ENCODE data around the gene ATP6AP1.
"Not testable (repeated sequence)": the region's sequence is repeated elsewhere in the genome, so short reads cannot be mapped to it uniquely, and the experiment has no call there.

The ATP6AP1 gene

GRCh38 chrX:154428176-154429171 lies at the start of gene ATP6AP1:
Gene ATP6AP1 (plus strand): TSS chrX:154428677. CDS start chrX:154428693, 16 bp downstream.
- DNase-seq: peak; percentile 89

GRCh38 chrX:154378799-154379568 lies 49.5 kb upstream of the ATP6AP1 start, which contains the start of gene EMD:
Gene EMD (plus strand): TSS chrX:154379295. CDS start chrX:154379485, 190 bp downstream.
- peak; percentile 96 for DNase-seq

- DNase-seq: no peak
Measured at GRCh38 chrX:154379569-154379951, 48.9 kb upstream of the ATP6AP1 start.

- no peak for DNase-seq
Measured at GRCh38 chrX:154380153-154380552, 48.3 kb upstream of the ATP6AP1 start.

- no peak for DNase-seq
Measured at GRCh38 chrX:154380787-154381186, 47.7 kb upstream of the ATP6AP1 start.

GRCh38 chrX:154381271-154381670 lies 47.2 kb upstream of the ATP6AP1 start:
- DNase-seq: no peak

GRCh38 chrX:154382483-154383069 lies 45.9 kb upstream of the ATP6AP1 start:
- DNase-seq: no peak

GRCh38 chrX:154383359-154384283 lies 44.9 kb upstream of the ATP6AP1 start:
- no peak for DNase-seq

- no peak for DNase-seq
Measured at GRCh38 chrX:154384284-154384892, 44.1 kb upstream of the ATP6AP1 start.

- not testable (repeated sequence) for DNase-seq
Measured at GRCh38 chrX:154388094-154388493, 40.4 kb upstream of the ATP6AP1 start.

GRCh38 chrX:154388649-154389048 lies 39.8 kb upstream of the ATP6AP1 start:
- not testable (repeated sequence) for DNase-seq

- DNase-seq: not testable (repeated sequence)
Measured at GRCh38 chrX:154389812-154390747, 38.4 kb upstream of the ATP6AP1 start.

- not testable (repeated sequence) for DNase-seq
Measured at GRCh38 chrX:154396363-154396762, 32.1 kb upstream of the ATP6AP1 start.

GRCh38 chrX:154396973-154397887 lies 31.2 kb upstream of the ATP6AP1 start:
- DNase-seq: peak; percentile 70

GRCh38 chrX:154397888-154398667 lies 30.4 kb upstream of the ATP6AP1 start, which contains the start of gene RPL10:
Gene RPL10 (plus strand): TSS chrX:154398377. CDS start chrX:154398520, 143 bp downstream.
- peak; percentile 88 for DNase-seq

GRCh38 chrX:154398668-154399526 lies 29.6 kb upstream of the ATP6AP1 start:
- peak; percentile 81 for DNase-seq

All from activated naive CD4-positive, alpha-beta T cell treated with anti-CD3 and anti-CD28 coated beads, Interleukin-2, amount 50 U/mL, for 16 hours (primary cell).